Hepatocyte (in vitro differentiated cells): ENCODE results near the gene BMPR1A. TPM values are rescaled to one million over a fixed set of nuclear protein-coding genes. Genes with fewer than 3 reads are reported as not detected.
"Not testable (repeated sequence)": the region's sequence is repeated elsewhere in the genome, so short reads cannot be mapped to it uniquely, and the experiment has no call there.

Experiments
- DNase-seq: peaks from one replicate; pipeline ENCODE4 v3.0.0-alpha.2; 2016; ENCODE audit warnings: low spot score
- H2AFZ ChIP-seq: fragments of 200-600 bp; sonication (generic); 2 replicates; pipeline ENCODE4 v1.6.0; 2016; ENCODE audit warnings: antibody characterized with exemption, mild to moderate bottlenecking
- H3K27ac ChIP-seq: fragments of 200-600 bp; sonication (generic); 2 replicates; pipeline ENCODE4 v1.5.1; 2016; ENCODE audit warnings: mild to moderate bottlenecking
- H3K27me3 ChIP-seq: fragments of 200-600 bp; sonication (generic); 2 replicates; pipeline ENCODE4 v1.6.1; 2016
- H3K36me3 ChIP-seq: fragments of 200-600 bp; sonication (generic); replicated peaks from 2 replicates; pipeline ENCODE4 v1.5.1; 2016; ENCODE audit warnings: low read depth; ENCODE audit not compliant: insufficient read depth
- H3K4me1 ChIP-seq: fragments of 200-600 bp; sonication (generic); 2 replicates; pipeline ENCODE4 v1.5.1; 2016; ENCODE audit warnings: mild to moderate bottlenecking, moderate library complexity; ENCODE audit not compliant: insufficient read depth
- H3K4me2 ChIP-seq: fragments of 200-600 bp; sonication (generic); 2 replicates; pipeline ENCODE4 v1.6.0; 2016
- H3K4me3 ChIP-seq: fragments of 200-600 bp; sonication (generic); 2 replicates; pipeline ENCODE4 v1.5.1; 2016; ENCODE audit warnings: mild to moderate bottlenecking
- H3K79me2 ChIP-seq: fragments of 200-600 bp; sonication (generic); 2 replicates; pipeline ENCODE4 v1.6.0; 2017; ENCODE audit warnings: mild to moderate bottlenecking
- H3K9me2 ChIP-seq: fragments of 200-600 bp; sonication (generic); replicated peaks from 2 replicates; pipeline ENCODE4 v1.6.0; 2017; ENCODE audit warnings: mild to moderate bottlenecking; ENCODE audit not compliant: insufficient read depth
- H3K9me3 ChIP-seq: fragments of 200-600 bp; sonication (generic); 2 replicates; pipeline ENCODE4 v1.5.1; 2016; ENCODE audit warnings: low read depth, mild to moderate bottlenecking
- H4K20me1 ChIP-seq: fragments of 200-600 bp; sonication (generic); 2 replicates; pipeline ENCODE4 v1.6.0; 2016; ENCODE audit warnings: mild to moderate bottlenecking; ENCODE audit not compliant: insufficient read depth, poor library complexity, severe bottlenecking
- CTCF ChIP-seq: fragments of 200-600 bp; sonication (generic); IDR thresholded peaks from 2 replicates; pipeline ENCODE4 v1.5.1; 2016; ENCODE audit warnings: antibody characterized with exemption, mild to moderate bottlenecking; ENCODE audit not compliant: poor library complexity
- EZH2 ChIP-seq: fragments of 200-600 bp; sonication (generic); IDR thresholded peaks from 2 replicates; pipeline ENCODE4 v1.6.1; 2016; ENCODE audit warnings: antibody characterized with exemption, mild to moderate bottlenecking, borderline replicate concordance
- EZH2phosphoT487 ChIP-seq: fragments of 200-600 bp; sonication (generic); IDR thresholded peaks from one replicate; pipeline ENCODE4 v1.6.1; 2018; ENCODE audit warnings: antibody characterized with exemption, mild to moderate bottlenecking, low read depth, moderate library complexity; ENCODE audit not compliant: unreplicated experiment, severe bottlenecking
- WGBS: methylation state at CpG from one replicate; pipeline ENCODE4 v1.1.6; 2016; ENCODE audit warnings: low lambda C conversion rate; ENCODE audit errors: missing lambda C conversion rate; 5-methylcytosine and 5-hydroxymethylcytosine counted together
- polyA plus RNA-seq: library from polyadenylated mRNA; unstranded; fragments of >200 nt; fragmentation: Nextera tagmentation; extraction: Ambion mirVana; gene quantifications from 2 replicates; pipeline ENCODE4 v1.2.1, GENCODE V29; 2016
- total RNA-seq: library from RNA; depleted of rRNA; stranded (reverse); fragments of >200 nt; gene quantifications from 2 replicates; pipeline ENCODE4 v1.2.3, GENCODE V29; 2014

The BMPR1A gene
- total and polyA plus RNA-seq, 2 experiments from 2014 or later: 25.1 to 58.0 TPM

DNA sequence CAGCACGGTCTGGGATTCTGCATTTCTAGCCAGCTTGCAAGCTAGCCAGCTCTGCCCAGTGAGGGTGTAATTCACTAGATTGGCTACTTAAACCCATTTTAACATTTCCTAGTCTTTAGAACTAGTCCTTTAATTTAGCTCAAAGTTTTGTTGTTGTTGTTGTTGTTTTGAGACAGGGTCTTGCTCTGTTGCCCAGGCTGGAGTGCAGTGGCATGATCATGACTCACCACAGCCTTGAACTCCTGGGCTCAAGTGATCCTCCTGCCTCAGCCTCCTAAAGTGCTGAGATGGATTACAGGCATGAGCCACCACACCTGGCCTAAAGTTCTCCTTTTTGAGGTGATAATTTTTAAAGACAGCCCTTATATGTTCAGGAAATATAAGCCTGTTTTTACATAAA lies 94.1 kb downstream of the BMPR1A start:
- no peaks in the 10 kb centered on the region for H3K79me2 ChIP-seq
- H3K9me3 ChIP-seq: no peaks in the 10 kb centered on the region
- no peaks in the 10 kb centered on the region for H3K4me1 ChIP-seq
- H3K9me2 ChIP-seq: no peaks in the 10 kb centered on the region
- no peak overlapping the region for H3K4me3 ChIP-seq
- no peaks in the 10 kb centered on the region for H3K36me3 ChIP-seq
- 100% methylated on average over 1 of the region's 1 CpG for WGBS
- no peak for TF ChIP-seq EZH2
- no peak for TF ChIP-seq CTCF
- no peak overlapping the region for H3K4me2 ChIP-seq
- no peak overlapping the region for H3K27ac ChIP-seq
- DNase-seq: no peak
- no peaks in the 10 kb centered on the region for H3K27me3 ChIP-seq
- no peaks in the 10 kb centered on the region for H4K20me1 ChIP-seq
- H2AFZ ChIP-seq: no peak overlapping the region

DNA sequence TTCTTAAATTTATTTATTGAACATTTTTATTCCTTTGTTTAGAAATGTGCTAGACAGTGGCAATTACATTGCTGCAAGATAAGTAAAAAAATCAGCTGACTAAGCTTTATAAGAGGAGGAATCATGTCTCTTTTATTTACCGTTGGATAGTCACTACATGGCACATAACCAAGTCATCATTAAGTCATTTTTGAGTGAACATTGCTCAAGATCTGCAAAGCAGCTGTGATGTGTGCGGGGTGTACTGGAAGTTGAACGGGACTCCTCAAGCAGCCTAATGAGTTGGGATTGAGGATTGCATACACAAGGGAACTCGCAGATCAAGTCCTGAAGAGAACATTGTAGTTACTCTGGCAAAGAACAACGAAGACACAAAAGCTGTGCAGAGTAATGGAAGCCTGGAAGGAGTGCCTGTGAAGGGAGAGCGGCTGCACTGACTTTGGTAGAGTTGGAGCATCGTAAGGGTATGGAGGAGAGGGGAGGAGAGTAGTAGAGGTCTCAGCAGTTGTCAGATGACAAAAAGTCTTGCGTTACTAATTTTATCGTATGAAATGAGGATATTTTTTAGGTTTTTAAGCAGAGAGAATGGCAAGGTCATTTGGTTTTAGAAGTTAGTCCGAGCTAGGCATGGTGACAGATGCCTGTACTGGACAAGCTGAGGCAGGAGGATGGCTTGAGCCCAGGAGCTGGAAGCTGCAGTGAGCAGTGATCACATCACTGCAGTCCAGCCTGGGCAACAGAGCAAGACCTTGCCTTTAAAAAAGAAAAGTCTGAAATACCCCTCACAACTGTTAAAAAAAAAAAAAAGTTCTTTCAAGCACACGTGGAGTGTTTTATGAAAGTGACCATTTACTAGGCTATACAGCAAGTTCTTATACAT lies 95.1 kb downstream of the BMPR1A start:
- TF ChIP-seq CTCF (no peak), EZH2phosphoT487 (no peak), EZH2 (no peak)
- Histone ChIP-seq H3K79me2 (no peaks in the 10 kb centered on the region), H3K4me3 (no peak overlapping the region), H3K4me2 (no peak overlapping the region), H3K9me2 (no peaks in the 10 kb centered on the region), H3K4me1 (no peaks in the 10 kb centered on the region), H4K20me1 (no peaks in the 10 kb centered on the region), H3K9me3 (no peaks in the 10 kb centered on the region), H2AFZ (no peak overlapping the region), H3K27ac (no peak overlapping the region), H3K36me3 (no peaks in the 10 kb centered on the region), H3K27me3 (no peaks in the 10 kb centered on the region)
- WGBS: 95% methylated on average over 11 of the region's 11 CpGs
- DNase-seq: no peak

DNA sequence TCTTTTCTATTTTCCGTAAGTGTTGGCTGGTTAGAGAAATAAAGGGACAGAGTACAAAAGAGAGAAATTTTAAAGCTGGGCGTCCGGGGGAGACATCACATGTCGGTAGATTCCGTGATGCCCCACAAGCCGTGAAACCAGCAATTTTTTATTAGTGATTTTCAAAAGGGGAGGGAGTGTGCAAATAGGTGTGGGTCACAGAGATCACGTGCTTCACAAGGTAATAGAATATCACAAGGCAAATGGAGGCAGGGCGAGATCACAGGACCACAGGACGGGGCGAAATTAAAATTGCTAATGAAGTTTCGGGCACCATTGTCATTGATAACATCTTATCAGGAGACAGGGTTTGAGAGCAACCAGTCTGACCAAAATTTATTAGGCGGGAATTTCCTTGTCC lies 97.2 kb downstream of the BMPR1A start:
- WGBS: 90% methylated on average over 12 of the region's 12 CpGs
- H2AFZ ChIP-seq, H3K79me2 ChIP-seq, H3K36me3 ChIP-seq, H3K9me3 ChIP-seq, H3K27ac ChIP-seq, H3K27me3 ChIP-seq, H3K9me2 ChIP-seq, H4K20me1 ChIP-seq, H3K4me1 ChIP-seq, H3K4me2 ChIP-seq, H3K4me3 ChIP-seq, DNase-seq: not testable (repeated sequence)

DNA sequence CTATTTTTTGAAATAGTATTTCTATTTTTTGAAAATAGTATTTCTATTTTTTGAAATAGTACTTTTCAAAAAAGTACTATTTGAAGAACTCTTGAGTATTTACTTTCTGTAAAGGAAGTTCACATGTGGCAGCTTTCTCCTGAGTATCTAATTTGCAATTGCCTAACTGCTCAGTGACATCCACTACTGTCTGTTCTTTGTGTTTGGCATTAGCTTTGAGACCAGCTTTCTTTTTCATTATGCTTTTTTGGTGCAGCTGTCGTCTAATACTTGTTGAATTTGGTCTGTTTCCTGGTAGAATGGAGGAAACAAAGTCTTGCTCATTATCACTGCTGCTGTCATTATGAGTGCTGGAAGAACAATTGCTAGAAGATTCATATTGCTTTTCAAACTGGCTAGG lies 99.1 kb downstream of the BMPR1A start:
- 85% methylated on average over 1 of the region's 1 CpG for WGBS
- H3K4me2 ChIP-seq: no peak overlapping the region

More for the DNA sequence above, 99.1 kb downstream of the BMPR1A start:
- Histone ChIP-seq H3K36me3 (no peaks in the 10 kb centered on the region), H3K9me3 (no peaks in the 10 kb centered on the region), H3K9me2 (no peaks in the 10 kb centered on the region), H2AFZ (no peak overlapping the region), H3K79me2 (no peaks in the 10 kb centered on the region), H3K27ac (no peak overlapping the region), H3K27me3 (no peaks in the 10 kb centered on the region), H4K20me1 (no peaks in the 10 kb centered on the region), H3K4me1 (no peaks in the 10 kb centered on the region), H3K4me3 (no peak overlapping the region)
- no peak for DNase-seq
- TF ChIP-seq EZH2: no peak
- TF ChIP-seq EZH2phosphoT487: no peak
- TF ChIP-seq CTCF: no peak
